ENCODE data around the gene ADM5.

GRCh38 chr19:49696865-49697264 lies 7.5 kb downstream of the ADM5 start:
- no peak for TF ChIP-seq POLR2A (IDR thresholded peaks at IDR 0.05)
- TF ChIP-seq CTCF (IDR thresholded peaks at IDR 0.05 in 8 of 11, conservative IDR thresholded peaks at IDR 0.05 in 3 of 11), result no peak

All from spleen (tissue), 7 donors.